MM.1S (cell line): ENCODE results near the gene CHRNE.

ENCODE experiments used
- CTCF ChIP-seq: fragments of 300-600 bp; sonication (generic); IDR thresholded peaks from 2 replicates; pipeline ENCODE4 v1.5.1; 2016; ENCODE audit warnings: antibody characterized with exemption, low read length, mixed read lengths
- EZH2 ChIP-seq: fragments of 300-600 bp; sonication (generic); optimal IDR thresholded peaks from 2 replicates; pipeline ENCODE3; 2017; ENCODE audit warnings: low read depth, mild to moderate bottlenecking, antibody characterized with exemption, low read length, mixed read lengths
- EZH2phosphoT487 ChIP-seq: fragments of 300-600 bp; sonication (generic); IDR thresholded peaks from 2 replicates; pipeline ENCODE4 v1.6.1; 2018; ENCODE audit warnings: antibody characterized with exemption, low read length

GRCh38 chr17:4862720-4863119 lies 40.2 kb downstream of the CHRNE start:
- TF ChIP-seq CTCF (no peak), EZH2phosphoT487 (no peak), EZH2 (no peak)
